HG02840 (cell line): ENCODE data around the gene KIAA0930.
"Not testable (repeated sequence)": the region's sequence is repeated elsewhere in the genome, so short reads cannot be mapped to it uniquely, and the experiment has no call there.

Experiments
- ATAC-seq: cut with Tn5 transposase; IDR thresholded peaks from one replicate; pipeline ENCODE4 v1.9.1; 2021; ENCODE audit warnings: mild to moderate bottlenecking, moderate library complexity, moderate number of reproducible peaks; ENCODE audit not compliant: unreplicated experiment, low FRiP score

Gene KIAA0930

DNA sequence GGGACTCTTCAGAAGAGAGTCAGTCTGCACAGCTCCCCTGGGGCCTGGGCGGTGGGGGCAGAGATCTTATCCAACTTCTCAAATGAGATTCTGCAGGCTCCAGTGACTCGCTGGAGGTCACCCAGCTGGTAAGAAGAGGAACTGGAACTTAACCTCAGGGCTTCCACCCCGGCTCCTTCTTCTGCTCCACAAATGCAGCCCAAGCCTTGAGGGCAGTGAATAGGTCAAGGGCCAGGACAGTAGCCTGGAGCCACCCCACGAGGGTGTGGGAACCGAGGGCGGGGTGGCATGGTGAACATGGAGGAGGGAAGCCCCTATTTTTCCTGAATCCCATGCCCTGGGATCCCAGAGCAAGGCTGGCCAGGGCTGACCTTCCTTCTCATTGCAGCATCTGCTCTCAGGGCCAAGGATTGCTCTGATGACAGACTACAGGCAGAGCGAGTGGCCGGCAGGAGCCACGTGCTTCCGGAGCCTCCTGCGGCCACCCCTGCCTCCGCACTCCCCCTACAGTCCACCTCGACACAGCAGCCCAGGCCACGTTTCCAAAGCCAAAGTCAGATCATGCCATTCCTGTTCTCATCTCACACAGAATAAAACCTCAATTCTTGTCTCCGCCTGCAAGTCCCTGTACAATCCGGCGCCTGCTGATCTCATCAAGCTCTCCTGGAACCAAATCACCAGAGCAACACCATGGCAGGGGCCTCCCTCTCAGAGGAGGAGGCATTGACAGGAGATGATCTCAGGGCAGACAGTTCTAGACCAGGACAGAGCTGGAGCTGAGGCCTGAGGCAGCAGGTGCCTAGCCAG, 23.0 kb upstream of the KIAA0930 start:
- peak; percentile 62 for ATAC-seq

DNA sequence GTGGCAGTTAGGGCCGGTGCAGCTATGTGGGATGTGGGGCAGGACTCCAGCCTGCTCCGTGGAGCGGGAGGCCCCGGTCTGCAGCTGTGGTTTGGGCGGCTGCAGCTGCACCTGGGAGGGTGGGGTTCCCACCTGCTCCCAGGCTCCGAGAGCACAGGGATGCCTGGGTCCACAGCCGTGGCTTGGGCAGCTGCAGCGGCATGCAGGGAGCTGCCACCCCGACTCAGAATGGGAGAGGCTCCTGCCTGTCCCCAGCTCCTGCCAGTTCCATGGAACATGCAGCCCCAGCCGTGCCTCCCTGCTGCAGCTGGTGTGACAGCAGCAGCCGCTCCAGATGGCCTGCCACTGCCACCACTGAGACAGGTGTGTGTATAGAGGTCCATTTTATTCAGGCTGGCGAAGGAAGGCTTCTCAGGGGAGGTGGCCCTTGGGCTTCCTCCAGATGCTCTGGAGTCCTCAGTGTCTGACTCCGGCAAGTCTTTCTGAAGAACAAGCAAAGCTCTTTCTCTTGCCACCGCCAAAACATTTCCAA, 22.3 kb upstream of the KIAA0930 start:
- peak; percentile 27 for ATAC-seq

DNA sequence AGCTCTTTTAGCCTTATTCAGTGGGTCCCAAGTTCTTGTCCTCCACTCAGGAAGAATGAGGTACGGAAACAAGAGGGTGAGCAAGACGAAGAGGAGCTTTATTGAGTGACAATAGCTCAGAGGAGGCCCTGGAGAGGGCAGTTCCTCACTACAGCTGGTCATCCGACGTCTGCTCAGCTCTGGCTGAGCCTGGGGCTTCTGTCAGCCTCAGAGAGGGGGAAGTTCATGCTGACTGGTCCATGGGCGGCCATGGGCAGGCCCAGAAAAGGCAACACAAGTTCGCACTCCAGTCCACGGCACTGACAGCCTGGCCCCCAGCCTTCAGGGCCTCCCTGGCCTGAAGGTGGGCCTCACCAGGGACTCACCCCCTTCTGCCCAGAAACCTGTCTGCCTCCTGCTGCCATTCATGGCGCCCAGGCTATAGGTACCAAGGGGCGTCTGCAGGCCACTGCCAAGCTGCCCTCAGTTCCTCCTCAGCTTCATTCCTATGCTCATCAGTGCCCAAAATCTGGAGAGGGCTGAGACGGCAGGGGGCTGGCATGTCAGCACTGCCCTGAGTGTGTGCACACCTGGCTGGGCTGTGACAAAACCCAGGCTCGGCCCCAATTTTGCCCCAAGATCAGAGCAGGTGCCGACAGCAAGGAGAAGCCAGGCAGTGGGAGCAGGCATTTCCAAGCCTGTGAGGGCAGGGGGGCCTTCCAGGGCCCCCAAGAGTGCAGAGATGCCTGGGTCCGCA, 21.7 kb upstream of the KIAA0930 start:
- ATAC-seq = no peak

DNA sequence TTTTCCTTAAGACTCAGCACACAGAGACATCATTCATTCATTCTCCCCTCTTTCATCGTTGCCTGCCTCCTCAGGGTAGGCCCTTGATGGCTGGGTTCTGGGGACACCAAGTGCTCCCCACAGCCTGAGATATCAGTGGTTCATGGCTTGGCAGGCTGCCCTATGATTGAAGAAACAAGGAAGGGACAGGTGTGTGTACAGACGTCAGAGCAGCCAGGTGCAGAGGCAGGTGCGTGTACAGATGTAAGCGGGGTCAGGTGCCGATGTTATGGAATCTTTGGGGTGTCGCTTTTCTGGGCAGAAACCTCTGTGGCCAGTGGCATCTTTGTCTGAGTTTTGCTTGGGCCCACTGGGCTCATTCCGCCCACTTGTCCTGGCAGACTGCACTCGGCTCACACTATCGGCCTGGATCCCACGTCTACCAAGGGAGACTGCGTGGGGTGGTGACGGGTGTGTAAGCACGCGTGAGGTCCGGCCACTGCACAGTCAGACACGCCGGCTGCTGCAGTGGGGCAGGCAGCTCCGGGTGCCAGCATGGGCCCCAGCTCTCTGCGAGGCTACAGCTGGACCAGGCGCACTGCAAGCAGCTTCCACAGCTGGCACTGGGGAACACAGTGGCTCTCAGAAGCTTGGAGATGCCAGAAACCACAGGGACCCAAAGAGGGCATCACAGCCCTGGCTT, 20.9 kb upstream of the KIAA0930 start:
- no peak for ATAC-seq

DNA sequence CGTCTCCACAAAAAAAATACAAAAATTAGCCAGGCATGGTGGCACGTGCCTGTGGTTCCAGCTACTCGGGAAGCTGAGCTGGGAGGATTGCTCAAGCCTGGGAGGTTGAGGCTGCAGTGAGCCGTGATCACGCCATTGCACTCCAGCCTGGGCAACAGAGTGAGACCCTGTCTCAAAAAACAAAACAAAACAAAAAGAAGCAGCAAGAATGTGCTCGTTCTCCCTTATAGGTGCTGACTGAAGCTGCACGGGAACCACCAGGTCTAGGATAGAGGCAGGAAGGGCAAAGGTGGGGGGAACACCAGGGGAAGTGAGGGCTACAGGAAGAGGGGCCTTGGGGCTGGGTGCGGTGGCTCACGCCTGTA, 19.7 kb upstream of the KIAA0930 start:
- not testable (repeated sequence) for ATAC-seq

DNA sequence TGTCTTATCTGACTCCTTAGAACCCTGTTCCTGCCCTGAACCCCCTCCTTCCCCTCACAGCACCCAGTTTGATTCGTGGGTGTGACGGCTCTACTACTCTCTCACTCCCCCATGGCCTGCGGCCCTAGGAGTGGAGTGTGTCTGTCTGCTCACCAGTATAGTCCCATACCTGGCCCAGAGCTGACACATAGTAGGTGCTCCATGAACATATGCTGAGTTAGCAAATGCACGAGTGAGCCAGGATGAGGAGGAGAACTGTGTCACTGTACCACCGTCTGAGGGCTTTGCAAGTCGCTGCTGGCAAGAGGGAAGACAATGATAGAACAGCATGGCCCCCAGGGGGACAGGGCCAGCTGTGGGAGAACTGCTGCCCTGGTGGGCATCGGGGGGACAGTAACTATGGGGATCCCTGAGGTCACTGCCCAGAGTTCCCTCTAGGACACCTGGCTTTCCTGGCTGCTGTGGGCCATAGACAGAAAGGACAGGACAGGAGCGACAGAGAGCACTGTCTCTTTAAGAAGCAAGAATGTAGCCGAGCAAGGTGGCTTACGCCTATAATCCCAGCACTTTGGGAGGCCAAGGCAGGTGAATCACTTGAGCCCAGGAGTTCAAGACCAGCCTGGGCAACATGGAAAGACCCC, 19.2 kb upstream of the KIAA0930 start:
- ATAC-seq = no peak

DNA sequence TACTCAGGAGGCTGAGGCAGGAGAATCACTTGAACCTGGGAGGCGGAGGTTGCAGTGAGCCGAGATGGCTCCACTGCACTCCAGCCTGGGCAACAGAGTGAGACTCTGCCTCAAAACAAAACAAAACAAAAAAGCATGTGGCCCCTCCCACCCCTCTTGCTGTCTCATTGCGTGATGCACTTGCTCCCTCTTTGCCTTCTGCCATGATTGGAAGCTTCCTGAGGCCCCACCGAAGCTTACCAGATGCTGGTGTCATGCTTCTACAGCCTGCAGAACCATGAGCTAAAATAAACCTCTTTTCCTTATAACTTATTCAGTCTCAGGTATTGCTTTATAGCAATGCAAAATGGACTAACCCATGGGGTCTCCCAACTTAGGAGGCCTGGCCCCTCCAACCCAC, 17.2 kb upstream of the KIAA0930 start:
- not testable (repeated sequence) for ATAC-seq

DNA sequence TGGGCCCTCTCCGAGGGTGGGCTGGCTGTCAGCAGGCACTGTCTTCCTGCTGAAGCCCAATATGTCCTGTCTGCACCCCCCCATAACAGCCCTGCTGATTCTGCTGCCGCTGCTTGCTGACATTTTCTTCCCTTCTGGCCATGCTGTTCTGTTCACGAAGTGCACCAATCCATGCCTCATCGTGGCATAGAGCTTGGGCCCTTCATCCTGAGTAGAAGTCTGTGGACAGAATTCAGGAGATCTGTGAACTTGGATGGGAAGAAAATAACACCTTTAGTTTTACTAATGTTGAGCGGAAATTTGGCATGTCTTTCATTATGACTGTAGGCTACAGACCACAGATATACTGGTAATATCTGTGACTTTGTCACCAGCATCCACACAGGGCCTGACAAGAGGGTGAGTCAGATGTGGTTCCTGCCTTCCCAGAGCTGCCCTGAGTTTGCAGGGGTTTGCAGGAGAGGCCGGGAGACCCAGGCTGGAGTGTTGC, 14.1 kb upstream of the KIAA0930 start:
- no peak for ATAC-seq

DNA sequence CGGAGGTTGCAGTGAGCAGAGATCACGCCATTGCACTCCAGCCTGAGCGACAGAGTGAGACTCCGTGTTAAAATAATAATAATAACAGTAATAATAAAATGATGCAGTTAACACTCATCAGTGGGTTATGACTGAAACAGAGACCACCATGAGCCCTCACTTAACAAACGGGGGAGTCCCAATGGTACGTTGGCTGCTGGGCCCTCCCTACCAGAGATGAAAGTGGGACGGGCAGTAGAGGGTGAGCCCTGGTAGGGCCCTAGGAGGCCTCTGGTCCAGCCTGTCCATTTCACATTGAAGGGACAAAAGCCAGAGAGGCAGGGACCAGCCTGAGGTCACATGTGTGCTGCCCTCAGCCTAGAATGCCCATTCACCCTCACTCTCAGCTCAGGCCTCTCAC, 13.7 kb upstream of the KIAA0930 start:
- ATAC-seq = no peak

DNA sequence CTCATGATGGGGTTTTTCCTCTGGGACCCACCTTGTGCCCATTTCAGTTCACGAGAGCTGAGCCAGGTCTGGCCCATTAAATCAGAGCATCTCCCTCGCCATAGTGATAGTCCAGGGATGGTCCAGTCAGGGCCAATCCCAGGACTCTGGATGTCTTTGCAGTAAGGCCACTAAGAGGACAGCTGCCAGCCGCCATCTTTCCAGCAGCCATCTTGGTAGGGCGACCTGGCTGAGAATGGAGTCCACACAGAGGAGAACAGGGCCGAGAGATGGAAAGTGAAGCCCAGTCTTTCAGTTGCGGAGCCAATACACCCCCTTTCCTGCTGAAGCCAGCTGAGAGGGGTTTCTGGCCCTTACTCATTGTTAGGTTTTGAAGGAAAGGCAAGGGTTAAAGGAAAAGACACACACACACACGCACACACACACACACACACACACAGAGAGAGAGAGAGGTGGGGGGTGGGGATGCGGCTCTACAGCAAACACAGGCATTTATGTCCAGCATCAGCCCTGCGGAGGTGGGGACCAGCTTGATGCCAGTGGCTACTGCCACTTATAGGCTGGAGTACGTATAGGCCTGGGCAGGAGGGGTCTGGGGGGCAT, 12.4 kb upstream of the KIAA0930 start:
- ATAC-seq = no peak

DNA sequence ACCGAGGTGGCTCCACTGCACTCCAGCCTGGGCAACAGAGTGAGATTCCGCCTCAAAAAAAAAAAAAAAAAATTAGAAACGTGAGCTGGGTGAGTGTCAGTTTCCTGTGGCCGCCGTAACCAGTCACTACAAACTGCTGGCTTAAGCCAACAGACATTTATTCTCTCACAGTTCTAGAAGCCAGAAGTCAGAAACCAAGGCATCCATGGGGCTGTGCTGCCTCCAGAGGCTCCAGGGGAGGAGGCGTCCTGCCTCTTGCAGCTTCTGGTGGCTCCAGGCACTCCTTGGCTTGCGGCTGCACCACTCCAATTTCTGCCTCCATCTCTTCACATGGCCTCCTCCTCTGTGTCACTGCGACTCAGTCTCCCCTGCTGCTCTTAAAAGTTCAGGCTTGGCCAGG, 11.1 kb upstream of the KIAA0930 start:
- ATAC-seq = no peak

DNA sequence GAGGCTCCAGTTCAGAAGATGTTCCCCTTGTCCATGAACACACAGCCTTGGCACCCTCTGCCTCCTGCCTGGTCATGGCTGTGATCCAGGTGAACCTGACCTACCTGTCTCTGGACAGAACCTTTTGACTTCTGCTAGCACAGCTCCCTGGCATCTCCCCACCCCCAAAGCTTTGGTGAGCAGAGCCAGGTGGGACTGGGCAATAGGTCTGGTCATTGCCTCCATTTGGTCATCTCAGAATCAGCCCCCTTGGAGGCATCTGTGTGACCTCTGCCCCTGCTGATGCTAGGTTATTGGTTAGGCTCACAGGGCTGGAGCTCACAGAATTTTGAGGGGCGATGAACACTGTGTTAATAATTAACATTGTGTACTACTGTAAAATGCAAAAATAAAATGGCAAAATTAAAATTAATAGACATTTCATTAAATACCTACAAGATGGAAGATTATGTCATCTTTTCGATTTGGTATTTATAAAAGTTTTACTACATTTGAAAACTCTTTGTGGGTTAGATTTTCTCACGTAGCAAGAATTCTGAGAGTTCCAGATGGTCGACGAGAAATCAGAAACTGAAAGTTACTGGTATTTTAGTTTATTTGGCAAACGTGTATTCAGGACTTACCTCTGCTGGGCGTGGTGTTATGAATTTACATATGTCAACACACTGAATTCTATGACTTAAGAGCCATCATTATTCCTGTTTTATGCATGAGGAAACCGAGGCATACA, 8.3 kb upstream of the KIAA0930 start:
- no peak for ATAC-seq

DNA sequence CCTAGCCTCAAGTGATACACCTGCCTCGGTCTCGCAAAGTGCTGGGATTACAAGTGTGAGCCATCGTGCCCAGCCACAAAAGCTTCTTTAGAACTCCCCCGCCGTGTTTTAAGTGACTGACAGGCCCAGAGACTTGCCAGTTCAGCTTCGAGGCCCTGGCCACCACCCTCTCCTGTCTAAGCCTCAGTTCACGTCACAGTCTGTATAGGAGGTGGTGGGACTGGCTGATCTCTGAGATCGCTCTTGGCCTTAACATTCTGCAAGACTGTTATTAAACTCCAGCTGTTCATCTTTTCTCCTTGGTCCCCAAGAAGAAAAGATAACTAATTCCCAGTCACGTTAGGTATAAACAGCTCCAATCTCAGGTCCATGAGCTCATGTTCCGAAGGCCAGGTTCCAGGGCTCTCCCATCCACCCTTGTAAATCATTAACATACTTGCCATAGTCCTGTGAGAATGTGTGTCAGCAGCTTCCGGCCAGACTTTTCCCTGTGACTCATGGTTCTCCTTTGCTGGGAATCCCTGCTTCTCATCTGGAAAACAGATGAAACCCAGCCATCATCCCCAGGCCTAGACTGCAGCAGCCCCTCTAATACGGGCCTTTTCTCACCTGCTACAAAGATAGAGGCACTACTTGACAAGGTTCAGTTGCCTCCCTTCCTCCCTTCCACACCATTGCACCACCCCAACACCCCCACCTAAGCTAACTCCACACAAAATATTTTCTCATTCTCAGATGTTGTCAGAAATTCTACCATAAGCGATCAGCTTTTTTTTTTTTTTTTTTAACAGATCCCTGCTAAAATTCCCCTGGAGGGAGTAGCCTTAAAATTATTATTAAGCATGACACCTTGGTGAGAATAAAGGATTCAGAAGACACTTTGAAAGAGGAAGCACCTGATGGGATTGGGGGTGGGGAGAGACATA, 5.6 kb upstream of the KIAA0930 start:
- ATAC-seq = no peak

DNA sequence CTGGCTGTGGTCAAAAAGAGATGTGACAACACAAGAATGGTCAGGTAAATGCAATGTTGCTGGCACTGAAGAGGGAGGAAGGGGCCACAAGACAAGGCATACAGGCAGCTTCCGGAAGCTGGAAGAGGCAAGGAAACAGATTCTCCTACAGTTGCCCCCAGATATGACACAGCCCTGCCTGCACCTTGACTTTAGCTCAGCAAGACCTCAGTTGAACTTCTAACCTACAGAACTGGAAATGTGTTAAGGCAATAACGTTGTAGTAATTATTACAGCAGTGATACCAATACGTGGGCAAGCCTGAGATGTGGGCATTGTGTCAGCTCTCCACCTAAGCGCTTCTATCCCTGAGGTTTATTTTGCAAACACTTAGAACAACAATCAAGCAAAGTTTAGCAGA, 4.2 kb upstream of the KIAA0930 start:
- ATAC-seq = no peak

DNA sequence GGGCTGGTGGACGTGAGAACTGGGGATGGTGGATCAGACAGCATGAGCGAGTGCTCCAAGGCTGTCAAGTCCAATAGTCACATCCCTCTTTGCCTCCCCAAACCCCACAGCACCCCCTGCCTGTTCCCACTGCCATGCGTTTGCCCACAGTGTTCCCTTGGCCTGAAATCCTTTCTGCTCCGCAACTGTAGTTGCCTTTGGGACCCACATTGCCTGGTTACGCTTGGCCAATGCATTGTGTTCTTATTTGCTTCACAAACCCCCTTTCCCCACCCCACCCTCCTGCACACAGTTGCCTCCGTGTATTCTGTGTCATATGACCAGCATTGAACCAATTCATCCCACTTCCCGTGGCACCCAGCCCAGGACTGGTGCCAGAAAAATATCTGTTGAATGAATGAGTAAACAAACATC, 2.1 kb upstream of the KIAA0930 start:
- ATAC-seq = no peak

DNA sequence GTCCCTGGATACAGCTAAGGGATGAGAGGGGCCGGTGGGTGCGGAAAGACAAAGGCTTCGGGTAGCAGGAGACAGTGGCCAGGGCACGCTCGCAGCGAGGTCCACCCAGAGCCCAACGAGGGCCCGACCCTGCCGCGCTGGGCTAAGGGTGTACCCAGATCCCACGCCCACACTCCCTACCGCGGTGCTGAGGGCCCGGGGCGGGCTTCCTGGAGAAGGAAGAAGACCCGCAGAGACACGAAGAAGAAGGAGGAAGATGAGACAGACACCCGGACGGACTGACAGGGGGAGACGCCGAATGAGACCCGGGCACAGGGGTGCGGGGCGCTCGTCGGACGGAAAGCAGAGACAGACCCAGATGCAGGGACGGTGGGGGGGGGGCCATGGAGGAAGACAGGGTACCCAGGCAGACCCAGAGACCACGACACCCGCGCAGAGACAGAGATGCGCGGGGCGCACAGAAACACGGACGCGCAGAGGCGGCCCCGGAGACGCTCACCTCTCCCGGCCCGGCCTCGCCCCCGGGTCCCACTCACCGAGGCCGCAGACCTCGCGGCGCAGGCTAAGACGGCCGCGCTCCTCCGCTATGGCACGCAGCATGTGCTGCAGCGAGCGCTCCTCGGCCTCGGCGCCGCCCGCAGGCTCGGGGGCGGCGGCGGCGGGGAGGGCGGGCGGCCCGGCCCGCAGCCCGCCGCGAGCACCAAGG, 437 bp downstream of the KIAA0930 start:
- no peak for ATAC-seq

DNA sequence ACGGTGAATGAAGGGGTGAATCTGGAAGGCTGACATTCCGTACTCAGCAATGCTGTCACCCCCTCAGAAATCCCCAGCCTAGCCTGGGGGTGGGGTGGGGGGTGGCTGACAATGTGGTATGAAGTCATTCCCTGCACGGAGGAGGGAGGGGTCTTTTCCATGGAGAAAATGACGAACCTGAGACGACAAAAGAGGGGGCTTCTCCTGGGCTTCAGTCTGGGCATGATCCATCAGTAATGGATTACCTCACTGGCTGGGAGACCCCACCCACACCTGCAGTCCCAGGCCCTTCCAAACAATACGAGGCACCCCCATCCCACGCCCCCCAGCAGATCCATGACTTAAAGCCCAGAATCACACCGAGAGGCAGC, 1.0 kb downstream of the KIAA0930 start:
- ATAC-seq = no peak
